Activated CD4-positive, alpha-beta T cell treated with anti-CD3 and anti-CD28 coated beads for 48 hours (primary cell): ENCODE results near the gene SLC66A2.
"Not testable (repeated sequence)": the region's sequence is repeated elsewhere in the genome, so short reads cannot be mapped to it uniquely, and the experiment has no call there.

ENCODE experiments used
- DNase-seq: peaks from one replicate; pipeline ENCODE4 v3.0.0-alpha.2; 2020

Gene SLC66A2

GRCh38 chr18:79970419-79971133, 19.1 kb upstream of the SLC66A2 start:
- no peak for DNase-seq

GRCh38 chr18:79965119-79965902, 13.9 kb upstream of the SLC66A2 start:
- peak; percentile 55 for DNase-seq

- DNase-seq: peak; percentile 81
These were observed 13.1 kb upstream of the SLC66A2 start, which contains the start of gene HSBP1L1 for GRCh38 chr18:79964330-79965118. Gene HSBP1L1, plus strand, starts transcription at chr18:79964643. Its CDS starts 93 bp downstream, at chr18:79964736.

GRCh38 chr18:79963658-79964329, 12.3 kb upstream of the SLC66A2 start:
- no peak for DNase-seq

- peak; percentile 71 for DNase-seq
These were observed 11.6 kb upstream of the SLC66A2 start for GRCh38 chr18:79962835-79963657.

GRCh38 chr18:79962311-79962710, 10.9 kb upstream of the SLC66A2 start:
- DNase-seq: no peak

- DNase-seq: no peak
These were observed 10.3 kb upstream of the SLC66A2 start for GRCh38 chr18:79961527-79962291.

- DNase-seq: no peak
These were observed 9.6 kb upstream of the SLC66A2 start for GRCh38 chr18:79960921-79961526.

GRCh38 chr18:79960161-79960801, 8.8 kb upstream of the SLC66A2 start:
- DNase-seq: not testable (repeated sequence)

- DNase-seq: no peak
These were observed 7.5 kb upstream of the SLC66A2 start for GRCh38 chr18:79958981-79959380.

- no peak for DNase-seq
These were observed 4.8 kb upstream of the SLC66A2 start for GRCh38 chr18:79956276-79956675.

- DNase-seq: peak; percentile 29
These were observed 4.0 kb upstream of the SLC66A2 start for GRCh38 chr18:79955302-79956075.

- DNase-seq: no peak
These were observed 3.3 kb upstream of the SLC66A2 start for GRCh38 chr18:79954791-79955190.

- DNase-seq: peak; percentile 56
These were observed 2.7 kb upstream of the SLC66A2 start for GRCh38 chr18:79953971-79954651.

- DNase-seq: no peak
These were observed 1.6 kb upstream of the SLC66A2 start for GRCh38 chr18:79952996-79953559.

GRCh38 chr18:79952456-79952995, 1.1 kb upstream of the SLC66A2 start:
- DNase-seq: no peak

GRCh38 chr18:79950515-79951341, 725 bp downstream of the SLC66A2 start:
- DNase-seq: peak; percentile 35
